GM13976 (cell line): ENCODE results near the gene SLC6A5.

ENCODE experiments used
- DNase-seq: peaks from one replicate; pipeline ENCODE4 v3.0.0; 2012; ENCODE audit warnings: low spot score
- in situ Hi-C: fragments of 300-500 bp; cut with MboI; formaldehyde crosslinking; loops from one replicate; pipeline ENCODE4 v1.12.0; 2022; ENCODE audit warnings: low sequenced_read_pairs, mixed read lengths, inconsistent platforms; ENCODE audit not compliant: unreplicated experiment
- TF ChIP-seq, protein P1 (sequence below): IDR thresholded peaks from 2 replicates; pipeline ENCODE4 v1.5.1; 2012; ENCODE audit warnings: borderline replicate concordance, mild to moderate bottlenecking; ENCODE audit not compliant: insufficient read depth; ENCODE audit errors: extremely low read depth, missing control alignments, control extremely low read depth

The SLC6A5 gene

GRCh38 chr11:20670932-20671403 lies 71.6 kb downstream of the SLC6A5 start:
- TF ChIP-seq, protein P1, sequence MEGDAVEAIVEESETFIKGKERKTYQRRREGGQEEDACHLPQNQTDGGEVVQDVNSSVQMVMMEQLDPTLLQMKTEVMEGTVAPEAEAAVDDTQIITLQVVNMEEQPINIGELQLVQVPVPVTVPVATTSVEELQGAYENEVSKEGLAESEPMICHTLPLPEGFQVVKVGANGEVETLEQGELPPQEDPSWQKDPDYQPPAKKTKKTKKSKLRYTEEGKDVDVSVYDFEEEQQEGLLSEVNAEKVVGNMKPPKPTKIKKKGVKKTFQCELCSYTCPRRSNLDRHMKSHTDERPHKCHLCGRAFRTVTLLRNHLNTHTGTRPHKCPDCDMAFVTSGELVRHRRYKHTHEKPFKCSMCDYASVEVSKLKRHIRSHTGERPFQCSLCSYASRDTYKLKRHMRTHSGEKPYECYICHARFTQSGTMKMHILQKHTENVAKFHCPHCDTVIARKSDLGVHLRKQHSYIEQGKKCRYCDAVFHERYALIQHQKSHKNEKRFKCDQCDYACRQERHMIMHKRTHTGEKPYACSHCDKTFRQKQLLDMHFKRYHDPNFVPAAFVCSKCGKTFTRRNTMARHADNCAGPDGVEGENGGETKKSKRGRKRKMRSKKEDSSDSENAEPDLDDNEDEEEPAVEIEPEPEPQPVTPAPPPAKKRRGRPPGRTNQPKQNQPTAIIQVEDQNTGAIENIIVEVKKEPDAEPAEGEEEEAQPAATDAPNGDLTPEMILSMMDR = no peak
- no peak for DNase-seq
- in situ Hi-C loops = no loop called here

- DNase-seq = peak; percentile 38
- TF ChIP-seq, protein P1 = no peak
- in situ Hi-C loops = no loop called here
Observed at GRCh38 chr11:20671856-20672546, 72.6 kb downstream of the SLC6A5 start.

DNA sequence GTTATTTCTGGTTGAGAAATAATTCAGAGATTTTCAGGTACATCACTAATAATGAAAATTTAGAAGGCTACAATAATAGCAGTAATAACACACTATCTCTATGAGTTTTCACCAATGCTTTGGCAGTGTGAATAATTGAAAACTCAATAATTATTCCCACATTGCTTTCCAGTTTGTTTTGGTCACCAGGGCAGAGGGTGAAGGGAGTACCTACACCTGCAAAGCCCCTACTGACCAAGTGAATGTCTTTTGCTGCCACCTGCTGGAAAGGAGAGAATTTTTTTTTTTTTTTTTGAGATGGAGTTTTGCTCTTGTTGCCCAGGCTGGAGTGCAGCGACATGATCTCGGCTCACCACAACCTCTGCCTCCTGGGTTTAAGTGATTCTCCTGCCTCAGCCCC lies 73.2 kb downstream of the SLC6A5 start:
- in situ Hi-C loops = no loop called here
- no peak for DNase-seq
- TF ChIP-seq, protein P1 = peak; percentile 16

DNA sequence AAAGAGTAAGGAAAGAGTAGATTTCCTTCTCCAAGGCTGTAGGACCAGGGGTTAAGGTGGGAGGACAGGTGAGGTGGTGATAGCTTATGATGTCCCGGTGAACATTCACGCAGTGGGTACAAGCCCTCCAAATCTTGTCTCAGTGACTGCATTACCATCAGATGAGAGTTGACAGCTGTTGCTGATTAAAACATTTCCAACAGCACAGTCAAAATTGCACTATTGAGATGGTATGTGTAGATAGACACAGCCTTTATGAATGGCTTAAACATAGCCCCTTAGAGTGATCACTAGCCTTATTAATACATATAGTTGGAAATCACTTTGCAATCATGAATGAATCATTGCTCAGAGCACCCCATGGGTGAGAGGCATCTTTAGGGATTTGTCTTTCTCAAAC lies 77.2 kb downstream of the SLC6A5 start:
- TF ChIP-seq, protein P1 = no peak
- no peak for DNase-seq
- in situ Hi-C loops = no loop called here

DNA sequence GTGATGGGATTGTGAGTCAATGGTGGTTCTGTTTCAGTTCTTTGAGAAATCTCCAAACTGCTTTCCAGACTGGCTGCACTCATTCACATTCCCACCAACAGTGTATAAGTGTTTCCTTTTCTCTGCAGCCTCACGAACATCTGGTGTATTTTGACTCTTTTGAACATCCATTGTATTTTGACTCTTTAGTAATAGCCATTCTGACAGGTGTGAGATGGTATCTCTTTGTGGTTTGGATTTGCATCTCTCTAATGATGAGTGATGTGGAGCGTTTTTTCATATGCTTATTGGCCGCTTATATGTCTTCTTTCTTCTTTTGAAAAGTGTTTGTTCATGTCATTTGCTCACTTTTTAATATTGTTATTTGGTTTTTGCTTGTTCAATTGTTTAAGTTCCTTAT lies 89.4 kb downstream of the SLC6A5 start:
- no peak for DNase-seq
- TF ChIP-seq, protein P1 = no peak
- in situ Hi-C loops = no loop called here

GRCh38 chr11:20707876-20708275 lies 108.5 kb downstream of the SLC6A5 start:
- in situ Hi-C loops = no loop called here
- no peak for DNase-seq
- TF ChIP-seq, protein P1 = no peak
